ENCODE results near the gene DIS3L2. TPM values are rescaled to one million over a fixed set of nuclear protein-coding genes. Genes with fewer than 3 reads are reported as not detected.

DIS3L2 gene
- total RNA-seq, 2 donors from 2014 or later: 39.5 to 42.4 TPM

GRCh38 chr2:232147440-232148077 lies 186.0 kb downstream of the DIS3L2 start:
- no peak overlapping the region for H3K27ac Mint-ChIP-seq

GRCh38 chr2:232162187-232162586 lies 200.7 kb downstream of the DIS3L2 start:
- no peak for DNase-seq
- H3K4me1 Mint-ChIP-seq: no peaks in the 10 kb centered on the region
- WGBS, 2 experiments (ENCODE audit: insufficient coverage in 1 of 2, insufficient read length in 1 of 2): 93 to 100% methylated on average over 3 of the region's 3 CpGs

More at GRCh38 chr2:232147440-232148077, 186.0 kb downstream of the DIS3L2 start:
- no peak overlapping the region for H3K4me3 ChIP-seq (ENCODE audit: low read length)
- no peaks in the 10 kb centered on the region for H3K27me3 ChIP-seq (ENCODE audit: control insufficient read depth, insufficient read depth, low read length, poor library complexity, severe bottlenecking)
- WGBS, 2 experiments (ENCODE audit: insufficient coverage in 1 of 2, insufficient read length in 1 of 2): 93% methylated on average over 1 of the region's 2 CpGs; no CpG with 5 or more reads in 1 of the 2 experiments
- H3K9me3 ChIP-seq (ENCODE audit: control insufficient read depth, low read length): no peaks in the 10 kb centered on the region
- H3K9me3 Mint-ChIP-seq: no peaks in the 10 kb centered on the region
- H3K27me3 Mint-ChIP-seq (ENCODE audit: insufficient read depth): no peaks in the 10 kb centered on the region
- no peak overlapping the region for H3K4me3 Mint-ChIP-seq
- H3K36me3 Mint-ChIP-seq (ENCODE audit: low read depth): peaks cover 8% of the 10 kb centered on the region
- TF ChIP-seq CTCF (conservative IDR thresholded peaks at IDR 0.05): no peak
- H3K4me1 ChIP-seq (ENCODE audit: control insufficient read depth, insufficient read depth, low read length): no peaks in the 10 kb centered on the region
- H3K9ac ChIP-seq (ENCODE audit: extremely low read depth, low read length, poor library complexity, severe bottlenecking): no peak overlapping the region
- H3K27ac ChIP-seq (ENCODE audit: low read depth, low read length): no peak overlapping the region
- H3K4me1 Mint-ChIP-seq: no peaks in the 10 kb centered on the region
- DNase-seq: no peak
- no peaks in the 10 kb centered on the region for H3K36me3 ChIP-seq (ENCODE audit: control insufficient read depth, insufficient read depth, low read length)

GRCh38 chr2:232170396-232170795 lies 208.9 kb downstream of the DIS3L2 start:
- Histone ChIP-seq H3K27me3 (ENCODE audit: control insufficient read depth, insufficient read depth, low read length, poor library complexity, severe bottlenecking) (no peaks in the 10 kb centered on the region), H3K9ac (ENCODE audit: extremely low read depth, low read length, poor library complexity, severe bottlenecking) (no peak overlapping the region), H3K4me3 (ENCODE audit: low read length) (no peak overlapping the region), H3K36me3 (ENCODE audit: control insufficient read depth, insufficient read depth, low read length) (no peaks in the 10 kb centered on the region), H3K4me1 (ENCODE audit: control insufficient read depth, insufficient read depth, low read length) (no peaks in the 10 kb centered on the region), H3K9me3 (ENCODE audit: control insufficient read depth, low read length) (no peaks in the 10 kb centered on the region), H3K27ac (ENCODE audit: low read depth, low read length) (no peak overlapping the region)
- Mint-ChIP-seq H3K4me1 (no peaks in the 10 kb centered on the region), H3K9me3 (peaks cover 2% of the 10 kb centered on the region), H3K36me3 (ENCODE audit: low read depth) (no peaks in the 10 kb centered on the region), H3K27me3 (ENCODE audit: insufficient read depth) (no peaks in the 10 kb centered on the region), H3K4me3 (no peak overlapping the region), H3K27ac (no peak overlapping the region)
- WGBS, 2 experiments (ENCODE audit: insufficient coverage in 1 of 2, insufficient read length in 1 of 2): 72% methylated on average over 2 of the region's 2 CpGs; no CpG with 5 or more reads in 1 of the 2 experiments
- no peak for TF ChIP-seq CTCF (conservative IDR thresholded peaks at IDR 0.05)
- DNase-seq: no peak

More at GRCh38 chr2:232162187-232162586, 200.7 kb downstream of the DIS3L2 start:
- no peak overlapping the region for H3K4me3 Mint-ChIP-seq
- no peaks in the 10 kb centered on the region for H3K4me1 ChIP-seq (ENCODE audit: control insufficient read depth, insufficient read depth, low read length)
- H3K27ac ChIP-seq (ENCODE audit: low read depth, low read length): no peak overlapping the region
- no peak overlapping the region for H3K27ac Mint-ChIP-seq
- no peak overlapping the region for H3K4me3 ChIP-seq (ENCODE audit: low read length)
- H3K9ac ChIP-seq (ENCODE audit: extremely low read depth, low read length, poor library complexity, severe bottlenecking): no peak overlapping the region
- no peaks in the 10 kb centered on the region for H3K27me3 ChIP-seq (ENCODE audit: control insufficient read depth, insufficient read depth, low read length, poor library complexity, severe bottlenecking)
- H3K36me3 ChIP-seq (ENCODE audit: control insufficient read depth, insufficient read depth, low read length): no peaks in the 10 kb centered on the region
- H3K9me3 Mint-ChIP-seq: no peaks in the 10 kb centered on the region
- TF ChIP-seq CTCF (conservative IDR thresholded peaks at IDR 0.05): no peak
- no peaks in the 10 kb centered on the region for H3K27me3 Mint-ChIP-seq (ENCODE audit: insufficient read depth)
- H3K36me3 Mint-ChIP-seq (ENCODE audit: low read depth): peaks cover 9% of the 10 kb centered on the region
- H3K9me3 ChIP-seq (ENCODE audit: control insufficient read depth, low read length): no peaks in the 10 kb centered on the region

Data from endodermal cell (in vitro differentiated cells).